HG03025 (cell line): ENCODE data around the gene DYRK1B.

ENCODE experiments used
- ATAC-seq: cut with Tn5 transposase; IDR thresholded peaks from one replicate; pipeline ENCODE4 v1.9.1; 2021; ENCODE audit warnings: mild to moderate bottlenecking, moderate library complexity; ENCODE audit not compliant: unreplicated experiment, low FRiP score

DYRK1B gene

GRCh38 chr19:39832341-39833083 lies 1.4 kb downstream of the DYRK1B start:
- ATAC-seq = no peak

- ATAC-seq = no peak
These were observed 2.3 kb downstream of the DYRK1B start for GRCh38 chr19:39831679-39832078.

GRCh38 chr19:39830847-39831246 lies 3.1 kb downstream of the DYRK1B start:
- ATAC-seq = no peak

GRCh38 chr19:39830406-39830805 lies 3.6 kb downstream of the DYRK1B start:
- ATAC-seq = no peak

- no peak for ATAC-seq
These were observed 4.2 kb downstream of the DYRK1B start for GRCh38 chr19:39829702-39830275.

GRCh38 chr19:39828654-39829032 lies 5.3 kb downstream of the DYRK1B start:
- ATAC-seq = no peak

- ATAC-seq = no peak
These were observed 5.8 kb downstream of the DYRK1B start for GRCh38 chr19:39828015-39828653.

- ATAC-seq = no peak
These were observed 6.7 kb downstream of the DYRK1B start for GRCh38 chr19:39827216-39827615.

GRCh38 chr19:39826311-39826945 lies 7.5 kb downstream of the DYRK1B start:
- no peak for ATAC-seq

GRCh38 chr19:39825531-39826076 lies 8.4 kb downstream of the DYRK1B start:
- ATAC-seq = no peak

- no peak for ATAC-seq
These were observed 8.9 kb downstream of the DYRK1B start for GRCh38 chr19:39825093-39825463.

- ATAC-seq = no peak
These were observed 9.5 kb downstream of the DYRK1B start for GRCh38 chr19:39824143-39825092.

GRCh38 chr19:39823686-39824085 lies 10.3 kb downstream of the DYRK1B start:
- ATAC-seq = no peak

- no peak for ATAC-seq
These were observed 13.3 kb downstream of the DYRK1B start for GRCh38 chr19:39820696-39821095.

GRCh38 chr19:39819786-39820185 lies 14.2 kb downstream of the DYRK1B start:
- ATAC-seq = no peak

- no peak for ATAC-seq
These were observed 15.3 kb downstream of the DYRK1B start for GRCh38 chr19:39818626-39819097.

- ATAC-seq = no peak
These were observed 15.9 kb downstream of the DYRK1B start for GRCh38 chr19:39817888-39818561.

GRCh38 chr19:39816287-39817048 lies 17.5 kb downstream of the DYRK1B start:
- ATAC-seq = no peak

GRCh38 chr19:39814595-39814994 lies 19.4 kb downstream of the DYRK1B start:
- ATAC-seq = no peak
